BLaER1 treated with 17β-estradiol and CSF1 and Interleukin-3, amounts not matched to agents 10 nM and 100 nM (cell line): ENCODE results near the gene RABGAP1L.
"Not testable (repeated sequence)": the region's sequence is repeated elsewhere in the genome, so short reads cannot be mapped to it uniquely, and the experiment has no call there.

ENCODE experiments used
- H3K27ac ChIP-seq, 11 experiments: shearing (Covaris generic); formaldehyde crosslinking; 2 replicates each; pipeline ENCODE4 v1.8.1; 2022
- H3K27me3 ChIP-seq, 11 experiments: shearing (Covaris generic); formaldehyde crosslinking; 2 replicates each; pipeline ENCODE4 v1.8.1; 2022
- H3K36me3 ChIP-seq, 11 experiments: shearing (Covaris generic); formaldehyde crosslinking; 2 replicates each; pipeline ENCODE4 v1.8.1; 2022
- H3K4me1 ChIP-seq, 10 experiments: shearing (Covaris generic); formaldehyde crosslinking; 2 replicates each; pipeline ENCODE4 v1.8.1; 2022
- H3K4me2 ChIP-seq, 11 experiments: shearing (Covaris generic); formaldehyde crosslinking; 2 replicates each; pipeline ENCODE4 v1.8.1; 2022
- H3K4me3 ChIP-seq, 10 experiments: shearing (Covaris generic); formaldehyde crosslinking; 2 replicates each; pipeline ENCODE4 v1.8.1; 2022
- H3K9ac ChIP-seq, 11 experiments: shearing (Covaris generic); formaldehyde crosslinking; 2 replicates each; pipeline ENCODE4 v1.8.1; 2022
- H3K9me3 ChIP-seq, 11 experiments: shearing (Covaris generic); formaldehyde crosslinking; replicated peaks in 1 of 11; 2 replicates each; pipeline ENCODE4 v1.8.1; 2022
- H4K20me1 ChIP-seq, 11 experiments: shearing (Covaris generic); formaldehyde crosslinking; 2 replicates each; pipeline ENCODE4 v1.8.1; 2022
- Cebpa-rat ChIP-seq, 11 experiments: shearing (Covaris generic); IDR thresholded peaks; 2 replicates each; pipeline ENCODE4 v1.8.1; 2022

Gene RABGAP1L

DNA sequence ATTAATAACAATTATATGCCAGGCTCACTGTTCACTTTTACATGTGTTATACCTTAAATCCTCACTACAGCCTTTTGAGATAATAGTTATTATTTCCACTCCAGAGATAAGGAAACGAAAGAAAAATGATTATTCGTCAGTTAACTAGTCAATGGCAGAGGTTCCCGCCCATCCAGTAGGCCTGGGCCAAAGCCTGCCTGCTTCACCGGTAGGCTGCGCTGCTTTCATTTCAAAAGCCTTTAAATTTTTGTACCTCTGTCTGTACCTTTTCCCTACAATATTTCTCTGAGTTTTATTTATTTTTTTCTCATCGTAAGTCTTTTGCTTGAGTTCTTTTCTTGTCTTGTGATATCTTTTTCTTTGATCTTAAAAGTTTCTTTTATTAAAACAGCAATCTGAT, 292.1 kb downstream of the RABGAP1L start:
- no peaks in the 10 kb centered on the region for H4K20me1 ChIP-seq
- no peak overlapping the region for H3K9ac ChIP-seq
- no peaks in the 10 kb centered on the region for H3K4me1 ChIP-seq
- H3K27me3 ChIP-seq = no peaks in the 10 kb centered on the region
- H3K27ac ChIP-seq = no peak overlapping the region
- H3K36me3 ChIP-seq = no peaks in the 10 kb centered on the region
- H3K4me3 ChIP-seq = no peak overlapping the region
- H3K4me2 ChIP-seq = no peak overlapping the region
- TF ChIP-seq Cebpa-rat (IDR thresholded peaks at IDR 0.05) = no peak
- H3K9me3 ChIP-seq = no peaks in the 10 kb centered on the region

DNA sequence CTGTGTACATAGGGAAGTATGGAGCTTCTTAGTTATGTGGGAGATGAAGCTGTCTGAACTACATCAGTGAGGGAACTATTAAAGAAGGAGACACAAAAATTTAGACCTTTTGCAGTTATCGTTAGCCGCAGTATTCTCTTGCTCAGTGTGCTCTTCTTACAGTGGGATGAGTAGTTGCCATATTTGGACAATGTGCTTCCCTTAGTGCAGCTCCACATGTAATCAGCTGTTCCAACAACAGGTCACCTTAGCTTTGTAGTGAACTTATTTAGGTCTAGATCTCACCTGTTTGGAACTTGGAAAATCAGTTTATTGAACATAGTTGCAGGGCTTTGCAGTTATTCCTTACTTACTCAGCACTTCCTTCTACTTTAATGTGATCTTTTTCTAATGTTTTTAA, 306.5 kb downstream of the RABGAP1L start:
- Histone ChIP-seq H3K27ac (no peak overlapping the region), H3K4me1 (no peaks in the 10 kb centered on the region), H3K4me3 (no peak overlapping the region), H3K9me3 (peaks cover 0 to 3% (median 0%) of the 10 kb centered on the region in 11 experiments; a peak in 2 of 22 replicates), H3K4me2 (no peak overlapping the region), H3K36me3 (no peaks in the 10 kb centered on the region), H3K27me3 (no peaks in the 10 kb centered on the region), H4K20me1 (no peaks in the 10 kb centered on the region), H3K9ac (no peak overlapping the region)
- no peak for TF ChIP-seq Cebpa-rat (IDR thresholded peaks at IDR 0.05)

DNA sequence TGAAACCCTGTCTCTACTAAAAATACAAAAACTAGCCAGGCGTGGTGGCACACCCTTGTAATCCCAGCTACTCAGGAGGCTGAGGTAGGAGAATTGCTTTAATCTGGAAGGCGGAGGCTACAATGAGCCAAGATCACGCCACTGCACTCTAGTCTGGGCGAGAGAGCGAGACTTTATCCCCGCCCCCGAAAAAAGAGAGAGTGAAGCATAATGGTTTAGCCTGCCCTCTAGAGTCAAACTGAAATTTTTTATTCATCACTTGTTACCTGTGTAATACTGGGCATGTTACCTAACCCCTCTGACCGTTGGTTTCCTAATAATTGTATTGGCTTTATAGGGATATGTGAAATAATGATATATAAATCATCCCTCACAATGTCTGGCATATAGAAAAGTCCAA, 307.3 kb downstream of the RABGAP1L start:
- H3K9ac ChIP-seq = no peak overlapping the region
- no peaks in the 10 kb centered on the region for H3K4me1 ChIP-seq
- H3K36me3 ChIP-seq = no peaks in the 10 kb centered on the region
- no peaks in the 10 kb centered on the region for H4K20me1 ChIP-seq
- no peak overlapping the region for H3K4me2 ChIP-seq
- H3K9me3 ChIP-seq = peaks cover 0 to 3% (median 0%) of the 10 kb centered on the region in 11 experiments; a peak in 2 of 22 replicates
- no peaks in the 10 kb centered on the region for H3K27me3 ChIP-seq
- H3K27ac ChIP-seq = no peak overlapping the region
- H3K4me3 ChIP-seq = no peak overlapping the region
- TF ChIP-seq Cebpa-rat (IDR thresholded peaks at IDR 0.05) = no peak

DNA sequence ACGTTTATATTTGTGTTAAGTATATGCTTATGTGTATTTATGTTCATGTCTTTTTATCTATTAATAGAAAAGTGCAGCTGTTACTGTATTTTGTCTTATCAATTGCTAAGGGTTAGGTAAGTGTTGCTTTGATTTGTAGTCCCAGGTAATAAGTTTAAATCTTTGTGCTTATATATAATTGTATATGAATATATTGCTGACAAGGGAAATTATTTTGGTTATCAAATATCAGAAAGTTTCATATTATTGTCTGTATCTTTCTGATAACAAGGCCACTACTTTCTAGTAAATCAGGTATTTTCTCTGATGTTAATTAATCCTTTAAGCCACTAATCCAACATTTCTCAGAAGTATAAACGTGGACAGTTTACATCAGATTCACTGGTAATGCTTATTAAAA, 309.7 kb downstream of the RABGAP1L start:
- Histone ChIP-seq H3K4me2 (no peak overlapping the region), H3K27ac (no peak overlapping the region), H3K36me3 (no peaks in the 10 kb centered on the region), H3K9me3 (no peaks in the 10 kb centered on the region), H3K27me3 (no peaks in the 10 kb centered on the region), H3K4me3 (no peak overlapping the region), H3K4me1 (no peaks in the 10 kb centered on the region), H4K20me1 (no peaks in the 10 kb centered on the region), H3K9ac (no peak overlapping the region)
- no peak for TF ChIP-seq Cebpa-rat (IDR thresholded peaks at IDR 0.05)

DNA sequence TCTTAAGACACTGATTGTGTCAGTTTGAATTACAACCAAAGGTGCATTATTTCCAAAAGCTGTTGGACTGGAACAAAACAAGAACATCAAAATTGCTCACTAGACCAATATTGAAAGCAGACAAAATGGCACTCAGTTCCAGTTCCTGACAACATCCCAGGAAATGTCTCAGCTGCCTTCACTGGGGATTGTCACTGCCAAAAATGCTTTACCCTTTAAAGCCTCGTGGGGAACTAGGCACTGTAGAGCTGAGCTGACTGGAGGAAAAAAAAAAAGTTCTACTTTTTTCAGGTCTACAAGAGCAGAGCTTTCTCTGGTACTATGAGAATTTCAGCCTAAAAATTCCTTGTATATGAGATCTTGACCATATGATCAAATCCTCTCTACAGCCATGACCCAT, 310.4 kb downstream of the RABGAP1L start:
- Histone ChIP-seq H3K4me3 (no peak overlapping the region), H3K36me3 (no peaks in the 10 kb centered on the region), H3K4me2 (no peak overlapping the region), H3K27me3 (no peaks in the 10 kb centered on the region), H3K9me3 (no peaks in the 10 kb centered on the region), H4K20me1 (no peaks in the 10 kb centered on the region), H3K4me1 (no peaks in the 10 kb centered on the region), H3K27ac (no peak overlapping the region), H3K9ac (no peak overlapping the region)
- no peak for TF ChIP-seq Cebpa-rat (IDR thresholded peaks at IDR 0.05)

DNA sequence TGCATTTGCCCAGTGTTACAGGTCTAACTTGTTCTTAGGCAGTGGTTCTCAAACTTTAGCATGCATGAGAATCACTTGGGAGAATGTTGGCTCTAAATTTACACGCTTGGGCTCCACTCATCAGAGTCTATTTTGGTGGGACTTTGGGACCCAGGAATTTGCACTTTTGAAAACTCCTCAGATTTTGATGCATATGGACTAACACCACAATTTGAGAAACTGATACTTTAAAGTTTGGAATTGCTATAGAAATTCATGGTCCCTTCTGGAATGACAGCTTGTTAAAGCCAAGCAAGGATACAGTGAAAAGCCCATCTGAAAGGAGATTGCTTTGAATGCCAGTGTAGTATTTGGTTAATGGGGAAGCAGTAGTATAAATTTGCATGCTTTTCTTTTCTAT, 320.0 kb downstream of the RABGAP1L start:
- Histone ChIP-seq H3K9me3 (no peaks in the 10 kb centered on the region), H4K20me1 (peaks cover 0 to 6% (median 0%) of the 10 kb centered on the region in 11 experiments; a peak in 1 of 22 replicates), H3K27me3 (no peaks in the 10 kb centered on the region), H3K4me3 (no peak overlapping the region), H3K36me3 (no peaks in the 10 kb centered on the region), H3K9ac (no peak overlapping the region), H3K4me2 (no peak overlapping the region), H3K4me1 (no peaks in the 10 kb centered on the region), H3K27ac (no peak overlapping the region)
- no peak for TF ChIP-seq Cebpa-rat (IDR thresholded peaks at IDR 0.05)

DNA sequence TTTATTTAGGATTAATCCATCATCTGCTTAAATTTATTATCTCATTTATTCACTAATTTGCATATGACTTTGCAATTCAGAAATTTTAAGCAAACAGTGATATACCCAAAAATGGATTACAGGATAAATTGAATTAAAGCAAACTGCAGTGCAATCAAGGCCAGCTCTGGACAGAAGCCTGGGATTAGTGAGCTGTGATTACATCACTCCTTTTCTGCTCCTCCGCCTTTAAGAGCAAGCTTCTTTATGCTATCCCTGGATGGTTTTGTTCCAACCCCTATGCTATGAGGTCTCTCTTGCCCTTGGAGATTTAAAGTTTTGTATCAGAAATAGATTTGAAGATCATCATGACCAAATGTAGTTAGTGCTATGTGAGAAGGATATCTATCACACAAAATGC, 321.0 kb downstream of the RABGAP1L start:
- H3K9me3 ChIP-seq = no peaks in the 10 kb centered on the region
- H3K4me2 ChIP-seq = no peak overlapping the region
- H3K4me1 ChIP-seq = no peaks in the 10 kb centered on the region
- H3K9ac ChIP-seq = no peak overlapping the region
- no peaks in the 10 kb centered on the region for H3K36me3 ChIP-seq
- no peak overlapping the region for H3K4me3 ChIP-seq
- no peaks in the 10 kb centered on the region for H3K27me3 ChIP-seq
- no peak for TF ChIP-seq Cebpa-rat (IDR thresholded peaks at IDR 0.05)
- H4K20me1 ChIP-seq = peaks cover 0 to 6% (median 0%) of the 10 kb centered on the region in 11 experiments; a peak in 1 of 22 replicates
- no peak overlapping the region for H3K27ac ChIP-seq

DNA sequence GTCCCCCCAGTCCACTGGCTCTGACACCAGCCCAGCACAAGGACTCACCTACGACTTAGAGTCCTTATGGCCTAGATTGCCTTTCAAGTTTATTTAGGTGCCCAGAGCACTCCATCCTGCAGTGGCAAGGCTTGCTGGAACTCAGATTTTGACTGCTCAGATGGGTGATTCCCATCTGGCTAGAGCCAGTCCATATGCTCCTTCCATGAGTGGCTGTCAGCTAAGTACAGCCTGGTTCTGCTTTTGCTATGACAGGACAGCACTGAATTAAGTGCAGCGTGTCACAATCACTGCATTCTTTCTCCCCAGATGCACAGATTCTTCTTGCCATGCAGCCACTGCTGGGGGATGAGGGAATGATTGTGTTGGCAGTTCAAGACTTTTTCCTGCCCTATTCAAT, 332.3 kb downstream of the RABGAP1L start:
- Histone ChIP-seq H3K4me3 (no peak overlapping the region), H3K4me2 (no peak overlapping the region), H3K27me3 (no peaks in the 10 kb centered on the region), H3K9ac (no peak overlapping the region), H3K27ac (no peak overlapping the region), H3K4me1 (no peaks in the 10 kb centered on the region), H3K9me3 (peaks cover 0 to 8% (median 1%) of the 10 kb centered on the region in 11 experiments; a peak in 3 of 22 replicates), H3K36me3 (peaks cover 0 to 12% (median 0%) of the 10 kb centered on the region in 11 experiments; a peak in 2 of 22 replicates), H4K20me1 (no peaks in the 10 kb centered on the region)
- no peak for TF ChIP-seq Cebpa-rat (IDR thresholded peaks at IDR 0.05)

DNA sequence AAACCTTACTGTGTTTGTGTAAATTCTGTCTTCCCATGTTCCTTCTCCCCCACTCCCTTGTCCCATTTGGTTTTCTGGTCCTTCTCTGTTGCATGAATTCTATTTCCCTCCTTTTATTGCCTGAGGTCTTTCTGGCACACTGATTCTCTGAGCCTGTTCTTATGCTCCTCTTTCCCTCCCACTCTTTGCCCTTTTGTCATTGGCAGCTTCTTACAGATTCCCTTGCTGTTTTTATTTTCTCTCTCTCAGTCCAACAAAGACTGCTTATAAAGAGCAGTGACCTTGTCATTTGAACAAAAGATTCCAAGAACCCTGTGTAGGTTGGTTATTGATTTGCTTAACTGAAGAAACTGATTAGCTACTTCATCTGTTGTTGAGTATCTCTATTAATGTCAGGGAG, 338.2 kb downstream of the RABGAP1L start:
- no peaks in the 10 kb centered on the region for H3K9me3 ChIP-seq
- no peak overlapping the region for H3K27ac ChIP-seq
- no peaks in the 10 kb centered on the region for H3K27me3 ChIP-seq
- no peaks in the 10 kb centered on the region for H3K4me1 ChIP-seq
- no peaks in the 10 kb centered on the region; a peak in 1 of 22 replicates for H4K20me1 ChIP-seq
- no peak overlapping the region for H3K9ac ChIP-seq
- no peaks in the 10 kb centered on the region for H3K36me3 ChIP-seq
- TF ChIP-seq Cebpa-rat (IDR thresholded peaks at IDR 0.05) = no peak
- no peak overlapping the region for H3K4me3 ChIP-seq
- no peak overlapping the region for H3K4me2 ChIP-seq

DNA sequence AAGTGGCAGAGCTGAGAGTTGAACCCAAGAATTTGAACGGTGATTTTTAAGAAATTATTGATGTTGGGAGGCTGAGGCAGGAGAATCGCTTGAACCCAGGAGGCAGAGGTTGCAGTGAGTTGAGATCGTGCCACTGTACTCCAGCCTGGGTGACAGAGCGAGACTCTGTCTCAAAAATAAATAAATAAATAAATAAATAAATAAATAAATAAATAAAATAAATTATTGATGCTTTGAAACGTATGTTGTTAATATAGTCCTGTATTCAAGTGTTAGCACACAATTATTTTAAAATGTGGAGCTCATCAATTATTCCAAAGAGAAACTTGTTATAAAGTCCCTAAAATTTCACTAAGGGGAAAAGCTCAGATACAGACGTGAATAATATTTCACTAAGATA, 357.4 kb downstream of the RABGAP1L start:
- not testable (repeated sequence) for H3K4me2 ChIP-seq, H3K9ac ChIP-seq, H3K27me3 ChIP-seq, H3K9me3 ChIP-seq, H3K27ac ChIP-seq, H3K4me3 ChIP-seq, H4K20me1 ChIP-seq, H3K4me1 ChIP-seq, H3K36me3 ChIP-seq
